Measurements from ENCODE around the gene PIK3R2.
"Not testable (repeated sequence)": the region's sequence is repeated elsewhere in the genome, so short reads cannot be mapped to it uniquely, and the experiment has no call there.

DNA sequence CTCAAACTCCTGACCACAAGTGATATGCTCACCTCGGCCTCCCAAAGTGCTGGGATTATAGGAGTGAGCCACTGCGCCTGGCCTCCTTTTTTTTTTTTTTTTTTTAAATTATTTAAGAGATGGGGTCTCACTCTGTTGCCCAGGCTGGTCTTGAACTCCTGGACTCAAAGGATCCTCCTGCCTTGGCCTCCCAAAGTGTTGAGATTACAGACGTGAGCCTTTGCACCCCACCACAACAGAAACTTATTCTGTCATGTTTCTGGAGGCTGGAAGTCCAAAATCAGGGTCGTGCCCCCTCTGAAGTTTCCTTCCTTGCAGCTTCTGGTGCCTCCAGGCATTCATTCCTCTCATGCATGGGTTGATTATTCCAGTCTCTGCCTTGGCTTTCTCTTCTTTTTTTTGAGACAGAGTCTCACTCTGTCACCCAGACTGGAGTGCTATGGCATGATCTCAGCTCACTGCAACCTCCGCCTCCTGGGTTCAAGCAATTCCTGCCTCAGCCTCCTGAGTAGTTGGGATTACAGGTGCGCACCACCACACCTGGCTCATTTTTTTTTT is 6.2 kb downstream of the PIK3R2 start:
- TF ChIP-seq, protein P1, sequence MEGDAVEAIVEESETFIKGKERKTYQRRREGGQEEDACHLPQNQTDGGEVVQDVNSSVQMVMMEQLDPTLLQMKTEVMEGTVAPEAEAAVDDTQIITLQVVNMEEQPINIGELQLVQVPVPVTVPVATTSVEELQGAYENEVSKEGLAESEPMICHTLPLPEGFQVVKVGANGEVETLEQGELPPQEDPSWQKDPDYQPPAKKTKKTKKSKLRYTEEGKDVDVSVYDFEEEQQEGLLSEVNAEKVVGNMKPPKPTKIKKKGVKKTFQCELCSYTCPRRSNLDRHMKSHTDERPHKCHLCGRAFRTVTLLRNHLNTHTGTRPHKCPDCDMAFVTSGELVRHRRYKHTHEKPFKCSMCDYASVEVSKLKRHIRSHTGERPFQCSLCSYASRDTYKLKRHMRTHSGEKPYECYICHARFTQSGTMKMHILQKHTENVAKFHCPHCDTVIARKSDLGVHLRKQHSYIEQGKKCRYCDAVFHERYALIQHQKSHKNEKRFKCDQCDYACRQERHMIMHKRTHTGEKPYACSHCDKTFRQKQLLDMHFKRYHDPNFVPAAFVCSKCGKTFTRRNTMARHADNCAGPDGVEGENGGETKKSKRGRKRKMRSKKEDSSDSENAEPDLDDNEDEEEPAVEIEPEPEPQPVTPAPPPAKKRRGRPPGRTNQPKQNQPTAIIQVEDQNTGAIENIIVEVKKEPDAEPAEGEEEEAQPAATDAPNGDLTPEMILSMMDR (IDR thresholded peaks at IDR 0.05) = not testable (repeated sequence)
- not testable (repeated sequence) for TF ChIP-seq POLR2A (IDR thresholded peaks at IDR 0.05)

All from body of pancreas (tissue), 4 donors.